ENCODE results near the gene CDC7. TPM values are rescaled to one million over a fixed set of nuclear protein-coding genes. Genes with fewer than 3 reads are reported as not detected.

CDC7 gene
- total RNA-seq, 4 donors from 2014 or later = 0.10 to 0.44 (median 0.20) TPM; not detected in 1

- intact Hi-C loops (cut with DNase I; ENCODE audit: low total_unique reads) (no loop called here), in situ Hi-C loops (cut with MboI; ENCODE audit: low sequenced_read_pairs in 4 of 4) (loop anchor here in 1 of 4 donors (25.0 kb wide), 1 partner anchor 766 kb away; the partner anchor contains the start of genes GLMN and RPAP2)
- H3K27me3 ChIP-seq = no peaks in the 10 kb centered on the region
- no peak overlapping the region for H3K4me3 ChIP-seq
- no peaks in the 10 kb centered on the region for H3K9me3 ChIP-seq
- no peak overlapping the region for H3K27ac ChIP-seq
- H3K4me1 ChIP-seq = no peaks in the 10 kb centered on the region
- TF ChIP-seq POLR2A (IDR thresholded peaks at IDR 0.05) (no peak), CTCF (IDR thresholded peaks at IDR 0.05 in 4 of 5, conservative IDR thresholded peaks at IDR 0.05 in 1 of 5) (no peak)
- H3K36me3 ChIP-seq = no peaks in the 10 kb centered on the region
- no peak for ATAC-seq
- no peak for DNase-seq
Measured at GRCh38 chr1:91520942-91521507, 20.4 kb downstream of the CDC7 start.

- Histone ChIP-seq H3K27ac (no peak overlapping the region), H3K4me3 (no peak overlapping the region), H3K36me3 (no peaks in the 10 kb centered on the region), H3K9me3 (no peaks in the 10 kb centered on the region), H3K4me1 (no peaks in the 10 kb centered on the region), H3K27me3 (no peaks in the 10 kb centered on the region)
- DNase-seq (no peak), ATAC-seq (no peak)
- intact Hi-C loops (cut with DNase I; ENCODE audit: low total_unique reads) (no loop called here), in situ Hi-C loops (cut with MboI; ENCODE audit: low sequenced_read_pairs in 4 of 4) (loop anchor here in 1 of 4 donors (25.0 kb wide), 1 partner anchor 764 kb away; the partner anchor contains the start of genes GLMN and RPAP2)
- TF ChIP-seq CTCF (IDR thresholded peaks at IDR 0.05 in 4 of 5, conservative IDR thresholded peaks at IDR 0.05 in 1 of 5) = no peak
- TF ChIP-seq POLR2A (IDR thresholded peaks at IDR 0.05) = no peak
Measured at GRCh38 chr1:91523482-91523881, 22.8 kb downstream of the CDC7 start.

GRCh38 chr1:91526496-91526895, 25.8 kb downstream of the CDC7 start:
- no peak overlapping the region for H3K27ac ChIP-seq
- no peaks in the 10 kb centered on the region for H3K27me3 ChIP-seq
- in situ Hi-C loops (cut with MboI; ENCODE audit: low sequenced_read_pairs in 4 of 4) = no loop called here
- no peaks in the 10 kb centered on the region for H3K36me3 ChIP-seq
- DNase-seq = no peak
- no peak for TF ChIP-seq CTCF (IDR thresholded peaks at IDR 0.05 in 4 of 5, conservative IDR thresholded peaks at IDR 0.05 in 1 of 5)
- no peak for TF ChIP-seq POLR2A (IDR thresholded peaks at IDR 0.05)
- intact Hi-C loops (cut with DNase I; ENCODE audit: low total_unique reads) = no loop called here
- H3K9me3 ChIP-seq = no peaks in the 10 kb centered on the region
- no peaks in the 10 kb centered on the region for H3K4me1 ChIP-seq
- no peak overlapping the region for H3K4me3 ChIP-seq
- no peak for ATAC-seq

- H3K4me3 ChIP-seq = no peak overlapping the region
- in situ Hi-C loops (cut with MboI; ENCODE audit: low sequenced_read_pairs in 4 of 4) = no loop called here
- H3K27me3 ChIP-seq = no peaks in the 10 kb centered on the region
- intact Hi-C loops (cut with DNase I; ENCODE audit: low total_unique reads) = no loop called here
- TF ChIP-seq CTCF (IDR thresholded peaks at IDR 0.05 in 4 of 5, conservative IDR thresholded peaks at IDR 0.05 in 1 of 5) = no peak
- TF ChIP-seq POLR2A (IDR thresholded peaks at IDR 0.05) = no peak
- no peak for ATAC-seq
- no peak for DNase-seq
- H3K9me3 ChIP-seq = no peaks in the 10 kb centered on the region
- no peaks in the 10 kb centered on the region for H3K4me1 ChIP-seq
- no peaks in the 10 kb centered on the region for H3K36me3 ChIP-seq
- H3K27ac ChIP-seq = no peak overlapping the region
Measured at GRCh38 chr1:91527266-91527765, 26.7 kb downstream of the CDC7 start.

- H3K27me3 ChIP-seq = no peaks in the 10 kb centered on the region
- H3K9me3 ChIP-seq = no peaks in the 10 kb centered on the region
- DNase-seq = no peak
- TF ChIP-seq CTCF (IDR thresholded peaks at IDR 0.05 in 4 of 5, conservative IDR thresholded peaks at IDR 0.05 in 1 of 5) (no peak), POLR2A (IDR thresholded peaks at IDR 0.05) (no peak)
- ATAC-seq = no peak
- H3K27ac ChIP-seq = no peak overlapping the region
- no peaks in the 10 kb centered on the region for H3K4me1 ChIP-seq
- intact Hi-C loops (cut with DNase I; ENCODE audit: low total_unique reads) (no loop called here), in situ Hi-C loops (cut with MboI; ENCODE audit: low sequenced_read_pairs in 4 of 4) (no loop called here)
- no peak overlapping the region for H3K4me3 ChIP-seq
- no peaks in the 10 kb centered on the region for H3K36me3 ChIP-seq
Measured at GRCh38 chr1:91527781-91528180, 27.1 kb downstream of the CDC7 start.

Measured in gastrocnemius medialis (tissue), 4 donors.